Fibroblast of villous mesenchyme (primary cell): Measurements from ENCODE around the gene MSLN. TPM values are rescaled to one million over a fixed set of nuclear protein-coding genes. Genes with fewer than 3 reads are reported as not detected.
"Not testable (repeated sequence)": the region's sequence is repeated elsewhere in the genome, so short reads cannot be mapped to it uniquely, and the experiment has no call there.

Source experiments
- DNase-seq: peaks from one replicate; pipeline ENCODE4 v3.0.0-alpha.2; 2010; ENCODE audit warnings: low read depth
- H3K4me3 ChIP-seq: 2 replicates; pipeline ENCODE4 v1.5.1; 2011; ENCODE audit warnings: low read depth, mild to moderate bottlenecking, low read length
- CTCF ChIP-seq: IDR thresholded peaks from 2 replicates; pipeline ENCODE4 v1.5.1; 2012; ENCODE audit warnings: low read depth, mild to moderate bottlenecking, low read length; ENCODE audit not compliant: insufficient read depth
- total RNA-seq: library from RNA; depleted of rRNA; stranded (reverse); fragments of >200 nt; gene quantifications from 2 replicates; pipeline ENCODE4 v1.2.3, GENCODE V29; 2012

The MSLN gene
- total RNA-seq, 1 donor, result 0.86 TPM

- no peak for DNase-seq
- no peak overlapping the region for H3K4me3 ChIP-seq
These were observed 13.8 kb downstream of the MSLN start for GRCh38 chr16:774086-775001.

GRCh38 chr16:775236-775796 lies 14.8 kb downstream of the MSLN start:
- no peak for TF ChIP-seq CTCF
- DNase-seq, result no peak
- H3K4me3 ChIP-seq, result no peak overlapping the region

More at GRCh38 chr16:774086-775001, 13.8 kb downstream of the MSLN start:
- TF ChIP-seq CTCF, result no peak

- not testable (repeated sequence) for H3K4me3 ChIP-seq, DNase-seq
These were observed 15.8 kb downstream of the MSLN start for GRCh38 chr16:776298-776697.

GRCh38 chr16:776824-777223 lies 16.3 kb downstream of the MSLN start:
- no peak for DNase-seq
- no peak overlapping the region for H3K4me3 ChIP-seq
- no peak for TF ChIP-seq CTCF

- TF ChIP-seq CTCF, result no peak
- no peak overlapping the region for H3K4me3 ChIP-seq
- no peak for DNase-seq
These were observed 17.3 kb downstream of the MSLN start for GRCh38 chr16:777826-778225.

GRCh38 chr16:778447-778846 lies 17.9 kb downstream of the MSLN start:
- TF ChIP-seq CTCF, result no peak
- H3K4me3 ChIP-seq, result no peak overlapping the region
- no peak for DNase-seq

- TF ChIP-seq CTCF, result no peak
- DNase-seq, result no peak
- no peak overlapping the region for H3K4me3 ChIP-seq
These were observed 18.5 kb downstream of the MSLN start for GRCh38 chr16:778909-779527.
